ENCODE data around the gene FAT4.

The FAT4 gene

DNA sequence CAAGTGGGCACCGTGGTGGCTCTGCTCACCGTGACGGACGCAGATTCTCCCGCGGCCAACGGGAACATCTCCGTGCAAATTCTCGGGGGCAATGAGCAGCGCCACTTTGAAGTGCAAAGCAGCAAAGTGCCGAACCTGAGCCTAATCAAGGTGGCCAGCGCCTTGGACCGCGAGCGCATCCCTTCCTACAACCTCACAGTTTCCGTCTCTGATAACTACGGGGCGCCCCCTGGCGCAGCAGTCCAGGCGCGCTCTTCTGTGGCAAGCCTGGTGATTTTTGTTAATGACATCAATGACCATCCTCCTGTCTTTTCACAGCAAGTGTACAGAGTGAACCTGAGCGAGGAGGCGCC, 2.7 kb downstream of the FAT4 start:
- no peak for ATAC-seq
- peak; percentile 5 for DNase-seq

DNA sequence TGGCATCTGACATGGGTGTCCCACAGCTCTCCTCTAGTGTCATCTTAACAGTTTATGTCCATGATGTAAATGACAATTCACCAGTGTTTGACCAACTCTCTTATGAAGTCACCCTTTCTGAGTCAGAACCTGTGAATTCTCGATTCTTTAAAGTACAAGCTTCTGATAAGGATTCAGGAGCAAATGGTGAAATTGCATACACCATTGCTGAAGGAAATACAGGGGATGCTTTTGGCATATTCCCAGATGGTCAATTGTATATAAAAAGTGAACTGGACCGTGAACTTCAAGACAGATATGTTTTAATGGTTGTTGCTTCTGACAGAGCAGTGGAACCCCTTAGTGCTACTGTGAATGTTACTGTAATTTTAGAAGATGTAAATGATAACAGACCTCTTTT, 4.6 kb downstream of the FAT4 start:
- ATAC-seq (no peak), DNase-seq (no peak)

DNA sequence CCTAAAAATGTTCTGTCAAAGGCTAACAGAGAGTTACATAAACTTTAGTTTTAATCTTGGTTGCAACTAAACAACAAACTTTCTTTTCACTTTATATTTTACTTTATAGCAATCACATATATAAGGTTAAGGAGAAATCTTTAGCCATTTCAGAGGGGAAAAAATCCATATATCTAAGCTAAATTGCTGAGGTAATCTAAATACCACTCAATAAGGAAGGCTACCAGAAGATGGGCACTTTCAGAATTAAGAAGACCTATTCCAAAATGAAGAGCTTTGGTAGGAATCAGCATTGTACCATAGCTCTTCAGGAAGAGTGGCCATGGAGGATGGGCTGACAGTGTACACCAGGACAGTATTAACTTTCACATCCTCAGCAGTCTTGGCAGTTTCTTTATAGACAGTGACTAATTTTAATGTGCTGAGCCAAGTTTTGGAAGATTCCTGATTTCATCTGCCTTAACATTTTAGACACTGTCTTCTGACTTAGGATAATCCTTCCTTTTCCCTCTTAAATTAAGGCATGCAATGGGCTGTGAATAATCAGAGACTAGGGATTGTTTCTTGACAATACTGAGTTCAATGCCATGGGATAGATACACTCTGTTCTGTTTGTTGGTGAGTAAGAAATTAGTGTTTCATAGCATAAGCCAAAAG, 7.1 kb downstream of the FAT4 start:
- no peak for ATAC-seq
- DNase-seq, result no peak

DNA sequence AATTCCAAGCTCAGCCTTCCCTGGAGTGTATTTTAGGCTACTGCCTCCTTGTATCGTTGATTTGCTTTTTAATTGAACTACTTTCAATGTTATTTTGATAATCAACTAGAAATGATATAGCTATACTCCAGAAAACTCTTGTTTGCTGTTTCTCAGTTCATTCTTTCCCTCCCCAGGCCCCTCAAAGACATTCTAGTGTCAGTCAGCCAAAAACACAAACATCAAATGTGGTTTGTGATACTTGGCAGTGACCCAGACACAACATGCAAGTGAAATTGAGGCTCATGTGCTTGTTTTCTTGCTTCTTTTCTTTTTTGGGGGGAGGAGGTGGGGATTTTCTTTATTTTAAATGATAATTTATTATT, 7.6 kb downstream of the FAT4 start:
- no peak for ATAC-seq
- no peak for DNase-seq

DNA sequence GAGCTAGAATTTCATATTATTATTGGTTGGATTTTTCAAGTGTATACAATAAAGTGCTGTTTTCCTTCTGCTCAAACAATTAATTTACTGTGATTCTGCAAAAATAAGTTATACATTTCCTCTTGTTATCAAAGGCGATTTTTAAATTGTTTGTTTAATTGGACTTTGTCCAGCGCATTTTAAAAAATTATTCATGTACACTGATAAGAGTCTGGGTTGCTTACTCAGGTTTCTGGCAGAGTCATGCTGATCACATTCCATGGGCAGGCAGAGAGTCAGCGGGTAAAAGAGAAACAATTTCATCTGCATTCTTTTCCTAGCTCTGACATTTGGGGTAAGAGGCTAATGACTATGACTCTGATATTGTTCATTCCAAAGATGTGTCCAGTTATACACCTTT, 8.9 kb downstream of the FAT4 start:
- DNase-seq (no peak), ATAC-seq (no peak)

DNA sequence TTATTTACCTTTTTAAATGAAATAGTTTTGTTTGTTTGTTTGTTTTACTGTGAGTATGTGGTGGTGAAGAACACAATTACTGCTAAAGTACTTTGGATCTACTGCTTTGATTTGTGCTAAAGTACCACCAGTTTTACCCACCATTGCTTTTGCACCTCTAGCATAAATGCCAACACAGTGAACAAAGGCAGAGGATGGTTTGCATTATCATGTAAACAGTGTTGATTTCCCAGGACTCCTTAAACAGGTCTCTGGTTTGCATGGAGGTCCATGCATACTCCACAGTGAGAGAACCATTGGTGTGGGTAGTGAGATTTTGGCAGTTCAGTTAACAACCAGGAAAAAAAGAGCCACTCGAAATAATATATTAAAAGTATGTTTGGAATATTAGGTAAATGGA, 11.0 kb downstream of the FAT4 start:
- no peak for ATAC-seq
- DNase-seq, result no peak

DNA sequence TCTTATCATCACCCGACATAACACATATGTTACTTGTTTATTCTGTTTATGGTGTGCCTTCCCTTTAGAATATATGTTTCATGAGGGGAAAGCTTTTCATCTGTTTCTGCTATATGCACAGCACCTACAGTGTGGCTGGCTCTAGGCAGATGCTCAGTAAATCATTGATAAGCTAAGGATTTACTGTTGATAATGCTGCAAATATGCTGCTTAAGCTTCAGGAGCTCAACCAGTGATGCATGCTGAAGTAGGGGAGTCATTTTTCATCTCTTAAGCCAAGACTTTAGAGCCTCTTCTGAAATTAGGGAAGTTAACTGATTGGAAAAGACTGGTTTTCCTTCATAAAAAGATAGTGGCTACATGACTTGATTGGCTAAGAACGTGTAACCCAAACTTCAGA, 16.4 kb downstream of the FAT4 start:
- no peak for ATAC-seq
- no peak for DNase-seq

DNA sequence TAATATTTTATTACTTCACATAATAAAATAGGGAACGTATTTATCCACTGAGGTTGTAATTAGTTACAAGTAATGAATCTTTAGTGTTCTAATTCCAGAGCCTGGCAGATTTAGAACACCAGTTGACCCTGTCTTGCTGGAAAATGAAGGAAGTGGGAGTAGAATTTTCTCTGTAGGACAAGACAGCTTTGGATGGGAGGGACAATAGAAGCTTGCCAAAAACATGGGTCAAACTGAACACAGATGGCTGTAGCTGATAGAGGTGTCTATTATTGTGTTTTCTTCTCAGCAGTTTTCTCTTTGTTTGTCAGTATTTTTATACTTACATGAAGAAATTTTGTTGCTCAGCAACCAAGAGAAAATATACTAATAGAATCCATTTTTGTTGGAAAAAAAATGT, 20.2 kb downstream of the FAT4 start:
- DNase-seq (no peak), ATAC-seq (no peak)

DNA sequence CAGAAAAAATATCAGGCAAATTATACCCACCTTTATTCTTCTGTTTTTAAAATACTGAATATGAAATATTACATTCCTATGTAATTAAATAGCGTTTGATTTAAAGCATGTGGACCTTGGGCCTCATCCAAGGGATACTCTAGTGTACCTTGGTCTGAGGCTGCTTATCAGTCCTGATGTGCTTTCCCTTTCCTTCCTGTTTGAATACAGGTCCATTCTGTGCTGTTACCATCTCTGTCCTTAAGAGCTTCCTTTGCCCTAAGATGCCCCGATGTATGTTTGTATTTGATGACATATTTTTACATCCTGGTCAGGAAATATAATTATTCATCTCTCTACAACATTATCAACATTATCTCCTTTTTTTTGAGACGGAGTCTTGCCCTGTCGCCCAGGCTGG, 24.1 kb downstream of the FAT4 start:
- ATAC-seq, result no peak
- DNase-seq, result no peak

DNA sequence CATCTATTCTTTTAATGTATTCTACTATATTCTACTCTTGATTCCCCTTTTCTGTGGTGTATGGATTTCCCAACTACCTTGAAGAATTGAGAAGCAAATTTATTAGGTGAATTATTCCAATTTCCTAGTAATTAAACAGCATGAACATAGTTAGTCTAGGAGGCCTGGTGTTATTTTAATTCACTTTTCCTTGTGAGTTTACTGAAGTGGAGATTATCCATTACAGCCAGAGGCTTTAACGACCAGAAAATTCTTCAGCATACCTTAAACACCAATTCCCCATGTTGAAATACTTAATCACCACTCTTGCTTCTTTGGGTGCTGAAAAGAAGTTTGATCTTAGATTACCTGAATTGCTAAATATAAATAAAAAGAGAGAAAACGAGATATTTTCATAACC, 29.4 kb downstream of the FAT4 start:
- ATAC-seq (no peak), DNase-seq (no peak)

DNA sequence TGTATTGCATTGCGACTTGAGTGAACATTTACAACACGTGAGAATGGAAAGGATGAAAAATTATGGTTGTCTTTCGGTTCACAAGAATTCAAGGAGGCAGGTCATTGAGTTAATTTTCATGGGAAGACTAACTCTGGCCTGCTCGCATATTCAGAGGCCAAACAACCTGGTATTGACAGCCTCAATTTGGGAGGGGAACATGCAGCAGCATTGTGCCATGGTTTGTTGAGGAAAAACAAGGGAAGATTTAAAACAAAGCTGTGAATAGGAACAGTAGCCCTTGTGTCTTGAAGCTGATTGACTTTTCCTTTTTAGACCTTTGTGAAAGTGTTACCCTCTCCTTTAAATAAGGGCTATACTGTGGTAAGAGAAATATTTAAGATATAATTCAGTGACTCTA, 31.9 kb downstream of the FAT4 start:
- ATAC-seq (no peak), DNase-seq (no peak)

DNA sequence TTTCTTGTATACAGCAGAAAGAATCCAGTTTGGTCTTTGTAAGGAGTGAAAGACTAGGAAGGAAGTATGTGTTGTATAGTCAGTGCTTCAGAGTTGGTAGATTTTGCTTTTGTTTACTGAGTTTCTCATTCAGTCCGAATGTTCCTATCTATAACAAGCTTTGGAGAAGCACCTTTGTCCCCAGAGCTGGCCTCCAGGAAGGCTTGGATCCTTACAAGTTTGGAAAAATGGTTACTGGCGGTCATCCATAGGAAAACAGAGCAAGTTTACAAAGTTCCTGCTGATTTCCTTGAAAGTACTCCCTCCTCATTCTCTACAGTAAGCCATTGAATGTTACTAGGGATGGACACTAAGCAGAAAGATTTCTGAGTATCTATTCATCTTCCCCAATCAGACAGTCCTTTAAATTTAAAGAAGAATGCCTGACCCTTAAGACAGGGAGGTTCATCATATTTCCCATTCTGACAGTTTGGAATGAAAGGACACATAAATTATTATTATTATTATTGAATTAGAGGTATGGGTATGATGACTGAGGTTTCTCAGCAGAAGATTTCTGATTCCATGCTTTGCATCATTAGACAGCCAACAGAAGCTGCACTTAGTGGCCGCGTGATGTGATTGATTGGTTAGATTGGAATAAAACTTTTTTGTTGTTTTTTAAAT, 35.8 kb downstream of the FAT4 start:
- no peak for DNase-seq
- ATAC-seq, result no peak

DNA sequence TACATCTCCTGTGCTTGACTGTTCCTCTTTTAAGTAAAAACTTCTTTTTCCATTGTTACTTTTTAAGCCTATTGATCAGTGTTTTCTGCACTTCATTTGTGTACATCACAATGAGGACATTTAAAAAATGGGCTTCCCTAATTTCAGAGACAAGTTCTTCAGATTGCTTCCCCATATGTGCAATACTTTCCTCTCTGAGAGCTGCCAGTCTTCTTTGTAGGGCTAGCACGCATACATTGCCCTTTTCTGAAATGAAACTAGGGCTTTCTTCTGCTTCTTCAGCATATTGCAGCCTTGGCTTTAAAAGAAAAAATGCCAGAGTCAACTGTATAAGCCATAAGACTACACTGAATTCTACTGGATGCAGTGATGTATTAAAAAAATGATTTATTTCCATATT, 37.8 kb downstream of the FAT4 start:
- DNase-seq, result no peak
- no peak for ATAC-seq

DNA sequence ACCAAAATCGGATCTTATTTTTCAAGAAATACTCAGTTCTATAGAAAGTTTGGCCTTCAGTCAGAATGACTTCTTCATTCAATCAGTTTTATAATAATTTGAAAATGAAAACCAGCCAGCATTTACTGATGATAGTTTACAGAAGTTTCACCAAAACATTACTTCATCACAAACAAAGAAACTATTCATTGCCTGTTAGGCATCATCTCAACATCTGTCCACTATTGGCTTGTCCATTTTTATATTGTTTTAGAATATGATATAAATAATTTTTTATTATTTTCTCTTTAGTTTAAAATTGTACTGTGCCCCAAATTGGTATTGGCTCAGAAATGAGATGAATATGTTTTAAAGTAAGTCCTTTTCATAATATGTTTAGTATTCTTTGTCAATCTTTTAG, 38.4 kb downstream of the FAT4 start:
- DNase-seq, result no peak
- no peak for ATAC-seq

DNA sequence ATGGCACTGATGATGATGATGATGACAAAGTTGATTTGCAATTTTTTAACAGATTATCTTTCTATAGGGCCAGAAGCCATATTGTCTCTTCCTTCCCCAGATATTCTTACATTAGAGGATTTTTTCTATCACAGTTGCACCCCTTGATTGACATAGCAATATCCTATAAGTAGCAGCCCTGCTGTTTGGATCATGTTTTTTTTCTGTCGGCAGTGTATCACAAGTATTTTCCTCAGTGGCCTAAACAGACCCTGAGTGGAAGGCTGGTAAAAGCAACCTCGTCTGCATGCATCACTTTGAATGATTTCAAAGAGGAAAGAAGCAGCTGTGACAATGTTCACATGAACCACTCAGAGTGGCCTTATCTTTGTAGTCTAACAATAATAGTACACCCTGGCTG, 41.0 kb downstream of the FAT4 start:
- ATAC-seq (no peak), DNase-seq (no peak)

DNA sequence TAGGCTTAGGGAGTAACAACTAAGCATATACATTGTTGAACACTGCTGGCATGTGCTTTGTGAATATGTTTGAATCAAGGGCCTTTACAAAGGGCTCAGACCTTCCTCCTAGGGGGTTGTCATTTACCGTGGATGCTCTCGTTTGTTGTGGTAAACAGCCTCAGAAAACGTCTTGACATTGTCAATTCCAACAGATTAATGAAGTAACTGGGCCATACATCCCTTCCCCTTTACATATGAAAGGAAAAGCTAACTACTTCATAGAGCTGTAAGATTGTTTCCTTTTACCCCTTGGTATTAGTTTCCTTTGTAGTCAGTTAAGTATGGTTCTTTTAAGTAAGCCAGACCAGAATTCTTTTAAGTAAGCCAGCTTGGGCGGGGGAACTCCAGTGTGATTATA, 42.9 kb downstream of the FAT4 start:
- no peak for DNase-seq
- ATAC-seq, result no peak

DNA sequence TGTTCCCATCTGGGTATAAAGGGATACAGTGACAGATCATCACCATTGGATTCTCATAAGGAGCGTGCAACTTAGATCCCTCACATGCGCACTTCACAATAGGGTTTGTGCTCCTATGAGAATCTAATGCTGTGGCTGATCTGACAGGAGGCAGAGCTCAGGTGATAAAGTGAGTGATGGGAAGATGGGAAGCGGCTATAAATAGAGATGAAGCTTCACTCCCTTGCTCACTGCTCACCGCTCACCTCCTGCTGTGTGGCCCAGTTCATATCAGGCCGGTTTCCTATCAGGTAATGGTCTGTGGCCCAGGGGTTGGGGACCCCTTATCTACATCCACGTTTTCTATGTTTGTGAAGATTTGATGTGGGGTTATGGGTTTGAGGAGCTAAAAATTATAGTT, 43.7 kb downstream of the FAT4 start:
- ATAC-seq (no peak), DNase-seq (no peak)

DNA sequence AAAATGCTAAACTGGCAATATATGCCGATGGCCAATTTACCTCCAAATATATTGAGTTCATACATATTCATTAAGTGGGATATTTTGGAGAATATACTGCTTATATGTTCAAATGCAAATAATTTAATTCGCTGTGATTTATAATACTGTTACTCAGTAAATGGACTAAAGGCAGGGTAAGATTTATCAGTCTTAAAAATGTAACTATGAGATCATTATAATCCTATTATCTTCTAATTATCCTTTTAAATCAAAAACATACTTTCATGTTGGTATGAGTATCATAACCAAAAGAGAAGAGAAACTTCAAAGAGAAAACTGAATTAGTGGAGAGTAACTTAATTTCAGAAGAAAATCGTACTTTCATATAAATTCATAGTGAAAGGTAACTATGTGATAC, 44.6 kb downstream of the FAT4 start:
- ATAC-seq, result no peak
- no peak for DNase-seq

DNA sequence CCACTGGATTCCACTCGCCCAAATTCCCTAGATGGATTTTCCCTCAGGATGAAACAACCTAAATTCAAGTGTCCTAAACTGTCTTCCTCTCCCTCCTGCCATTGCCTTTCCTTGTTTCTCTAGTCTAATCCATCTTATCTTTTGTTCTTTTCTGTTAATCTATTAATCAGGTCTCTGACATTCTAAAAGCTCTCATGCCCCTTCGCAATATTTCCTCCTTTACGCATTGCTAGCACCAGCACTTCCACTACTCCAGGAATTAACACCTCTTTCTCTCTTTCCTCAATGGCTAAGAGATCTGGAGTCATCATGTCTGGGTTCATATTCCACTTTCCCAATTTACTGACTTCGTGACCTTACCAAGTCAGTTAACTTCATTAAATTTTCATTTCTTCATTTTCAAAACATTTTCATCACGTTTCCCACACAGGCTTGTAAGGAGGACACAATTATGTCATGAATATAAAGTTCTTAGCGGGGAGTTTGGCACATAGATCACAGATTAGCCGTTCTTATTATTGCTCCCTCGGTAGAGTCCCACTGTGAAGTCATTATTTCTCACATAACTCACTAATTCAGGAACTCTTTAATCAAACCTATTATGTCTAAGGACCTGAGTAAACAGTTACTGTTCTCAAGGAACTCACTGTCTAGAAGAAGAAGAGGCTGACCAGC, 45.3 kb downstream of the FAT4 start:
- DNase-seq (no peak), ATAC-seq (no peak)

DNA sequence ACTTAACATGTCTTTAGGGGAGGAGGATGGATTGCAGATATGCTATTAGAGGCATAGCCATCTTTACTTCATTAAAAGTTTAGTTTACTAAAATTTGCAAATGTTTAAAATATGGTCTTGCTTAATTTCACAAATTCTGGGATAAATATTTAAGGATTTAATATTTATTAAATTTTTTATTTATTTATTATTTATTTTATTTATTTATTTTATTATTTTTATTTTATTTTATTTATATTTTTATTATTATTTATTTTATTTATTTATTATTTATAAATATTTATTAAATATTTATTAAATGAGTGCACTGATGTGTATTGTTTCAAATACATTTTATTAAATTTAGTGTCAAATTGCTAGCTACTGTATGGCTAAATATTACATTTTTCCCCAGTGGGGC, 46.0 kb downstream of the FAT4 start:
- no peak for ATAC-seq
- no peak for DNase-seq

Data from stimulated activated naive CD8-positive, alpha-beta T cell treated with anti-CD3 and anti-CD28 coated beads, Interleukin-15, Interleukin-2, amounts not matched to agents 100 U/mL and 50 U/mL, for 24 hours (primary cell).